NCI-H2227 treated with DMSO at 0.1 percent for 48 hours (cell line): ENCODE results near the gene TTC12.

Source experiments
- DNase-seq: peaks from one replicate; lab custom pipeline; 2025; lab: John Stamatoyannopoulos, UW

Gene TTC12

DNA sequence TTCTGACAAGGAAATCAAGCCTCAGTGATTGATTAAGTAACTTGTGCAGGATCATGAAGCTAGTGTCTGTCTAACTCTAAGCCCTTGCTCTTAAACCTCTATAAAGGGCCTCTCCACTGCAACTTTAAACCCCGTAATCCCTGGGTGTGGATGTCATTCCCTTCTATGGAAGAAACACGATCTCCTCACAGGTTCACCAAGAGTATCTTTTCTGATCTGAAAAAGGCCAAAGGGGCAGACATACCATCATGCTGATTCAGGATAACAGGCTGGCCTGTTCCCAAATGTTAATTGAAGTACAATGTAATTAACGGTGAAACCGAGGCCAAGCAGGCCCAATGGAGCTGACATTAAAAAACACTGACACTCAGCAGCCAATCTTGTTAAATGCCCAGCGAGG lies 17.1 kb downstream of the TTC12 start:
- DNase-seq, result no peak

DNA sequence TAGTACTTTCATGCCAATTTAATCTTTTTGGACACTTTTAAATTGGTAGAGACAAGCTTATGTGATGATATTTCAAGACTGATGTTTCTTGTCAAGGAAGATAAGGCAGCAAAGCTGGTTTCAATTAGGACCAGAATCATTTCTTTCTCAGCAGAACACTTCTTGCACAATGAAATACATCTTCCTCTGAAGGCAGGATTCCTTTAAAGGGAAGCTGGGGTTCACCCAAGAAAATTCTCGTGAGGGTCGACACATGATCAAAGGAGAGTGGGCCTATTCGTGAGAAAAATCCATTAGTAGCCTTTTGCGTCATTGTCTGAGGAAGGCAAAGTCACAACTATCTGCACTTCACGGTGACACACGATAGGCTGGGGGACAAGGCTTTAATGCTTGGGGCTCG lies 17.6 kb downstream of the TTC12 start:
- no peak for DNase-seq

DNA sequence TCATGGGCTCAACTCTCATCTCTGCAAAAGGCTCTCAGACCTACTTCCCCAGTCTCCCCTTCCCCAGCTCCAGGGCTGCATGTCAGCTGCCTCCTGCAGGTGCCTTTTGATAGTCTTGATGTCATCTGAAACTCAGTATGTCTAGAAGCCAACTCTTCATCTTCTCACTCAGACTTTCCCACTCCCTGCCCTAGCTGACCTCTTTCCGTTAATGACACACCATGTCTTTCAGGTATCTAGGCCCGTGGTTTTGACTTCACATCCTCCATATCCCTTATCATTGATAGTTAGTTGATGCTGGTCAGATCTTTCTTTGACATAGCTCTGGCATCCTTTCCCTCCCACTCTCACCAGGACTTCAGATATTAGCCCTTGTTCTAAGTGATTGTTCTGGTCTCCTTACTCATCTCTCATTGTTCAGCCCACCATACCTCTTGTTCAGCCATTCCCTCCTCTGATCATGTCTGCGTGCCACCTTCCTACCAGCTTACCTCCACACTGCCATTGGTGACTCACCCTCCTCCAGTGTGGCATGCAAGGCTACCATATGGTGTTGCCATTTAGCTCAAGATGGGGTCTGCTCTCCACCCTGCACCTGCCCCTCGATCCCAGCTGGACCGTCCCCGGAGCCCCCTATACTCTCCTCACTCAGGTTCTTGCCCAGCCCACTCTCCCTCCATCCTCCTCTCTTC lies 18.4 kb downstream of the TTC12 start:
- no peak for DNase-seq

GRCh38 chr11:113334183-113334582 lies 19.8 kb downstream of the TTC12 start:
- DNase-seq, result no peak

GRCh38 chr11:113338730-113339129 lies 24.3 kb downstream of the TTC12 start:
- no peak for DNase-seq

GRCh38 chr11:113339929-113340589 lies 25.7 kb downstream of the TTC12 start:
- no peak for DNase-seq

DNA sequence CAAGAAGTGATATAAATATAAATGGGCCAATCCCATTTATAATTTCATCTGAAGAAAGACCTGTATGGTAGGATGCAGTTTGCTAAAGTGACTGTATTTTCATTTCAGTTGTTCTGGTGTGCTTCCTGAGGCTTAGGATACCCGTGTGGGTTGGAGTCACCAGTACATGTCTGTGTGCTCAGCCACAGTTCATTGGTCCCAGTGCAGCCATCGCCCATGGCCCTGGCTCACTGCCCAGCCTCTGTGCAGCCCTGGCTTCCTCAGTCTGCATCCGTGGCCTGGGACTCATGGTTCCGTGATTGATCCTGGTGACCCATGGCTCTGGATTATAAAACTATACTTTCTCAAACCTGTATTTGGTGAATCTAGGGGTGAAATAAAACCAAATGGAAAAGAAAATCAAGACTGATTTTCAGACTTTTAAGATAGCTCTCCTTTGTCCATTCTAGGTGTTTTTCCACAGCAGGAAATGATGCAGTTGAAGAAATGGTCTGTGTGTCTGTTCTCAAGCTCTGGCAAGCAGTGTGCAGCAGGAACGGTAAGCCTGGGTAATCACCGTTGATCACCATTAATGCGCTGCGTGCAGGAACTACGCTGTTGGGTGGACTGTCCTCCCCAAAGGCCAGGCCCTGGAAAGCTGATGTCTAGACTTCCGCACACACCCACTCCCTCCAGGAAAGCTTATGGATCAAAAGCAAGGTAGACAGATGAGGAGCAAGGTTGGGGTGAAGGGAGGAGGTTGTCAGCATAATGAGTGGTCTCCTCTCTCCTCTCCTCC lies 27.2 kb downstream of the TTC12 start:
- no peak for DNase-seq

GRCh38 chr11:113345978-113346377 lies 31.6 kb downstream of the TTC12 start:
- no peak for DNase-seq

GRCh38 chr11:113349528-113349927 lies 35.1 kb downstream of the TTC12 start:
- no peak for DNase-seq

GRCh38 chr11:113350336-113351067 lies 36.1 kb downstream of the TTC12 start:
- no peak for DNase-seq

DNA sequence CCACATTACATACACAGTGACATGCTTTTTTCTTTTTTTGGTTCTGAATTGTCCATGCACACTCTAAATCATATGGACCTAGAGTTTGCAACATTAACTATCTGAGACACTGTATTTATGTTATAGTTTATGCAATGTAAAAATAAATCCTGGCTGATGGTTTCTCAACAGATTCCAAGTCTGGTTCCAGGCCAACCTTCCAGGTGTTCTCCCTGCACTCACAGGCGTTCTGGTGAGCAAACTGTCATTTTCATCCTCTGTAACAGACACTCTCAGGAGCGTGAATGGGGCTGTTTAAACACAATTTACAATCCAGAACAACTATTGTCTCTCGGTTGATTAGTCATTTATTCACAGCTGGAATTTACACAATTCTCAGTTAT lies 36.7 kb downstream of the TTC12 start:
- DNase-seq, result no peak

DNA sequence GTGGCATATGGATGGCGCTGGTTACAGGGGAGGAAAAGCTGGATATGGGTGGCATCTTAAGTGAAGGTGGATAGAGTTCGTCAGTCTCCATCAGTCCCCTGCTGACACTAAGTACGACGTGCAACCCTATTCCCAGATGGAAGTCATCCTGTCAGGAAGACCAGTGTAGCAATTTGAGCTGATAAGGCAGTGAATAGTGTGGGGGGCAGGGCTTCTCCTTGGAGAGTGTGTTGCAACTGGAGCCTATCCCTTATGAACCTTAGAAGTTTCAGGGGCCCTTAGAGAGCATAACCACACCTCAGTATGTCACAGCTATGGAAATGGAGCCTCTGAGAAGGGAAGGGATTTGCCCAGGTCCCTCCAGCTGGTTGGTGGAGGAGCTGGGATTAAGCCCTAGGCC lies 37.1 kb downstream of the TTC12 start:
- no peak for DNase-seq

GRCh38 chr11:113356203-113356602 lies 41.8 kb downstream of the TTC12 start:
- DNase-seq, result no peak

DNA sequence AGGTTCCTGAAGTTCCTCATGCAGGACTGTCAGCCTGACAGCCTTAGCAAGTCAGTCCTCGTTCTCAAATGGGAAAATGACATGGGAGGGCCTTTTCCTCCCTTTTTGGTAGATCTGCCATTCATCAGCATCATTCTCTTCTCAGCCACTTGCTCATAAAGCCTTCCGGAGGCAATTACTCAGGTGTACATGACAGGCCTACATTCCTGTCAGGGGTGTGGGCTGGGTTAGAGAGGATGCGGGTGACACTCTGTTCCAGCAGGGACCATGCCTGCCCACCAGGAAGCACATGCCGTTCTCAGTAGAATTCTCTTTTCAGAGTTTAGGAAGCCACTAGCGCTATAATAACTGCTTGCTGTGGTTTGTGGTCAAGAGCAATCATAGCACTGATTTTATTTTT lies 49.0 kb downstream of the TTC12 start:
- no peak for DNase-seq

DNA sequence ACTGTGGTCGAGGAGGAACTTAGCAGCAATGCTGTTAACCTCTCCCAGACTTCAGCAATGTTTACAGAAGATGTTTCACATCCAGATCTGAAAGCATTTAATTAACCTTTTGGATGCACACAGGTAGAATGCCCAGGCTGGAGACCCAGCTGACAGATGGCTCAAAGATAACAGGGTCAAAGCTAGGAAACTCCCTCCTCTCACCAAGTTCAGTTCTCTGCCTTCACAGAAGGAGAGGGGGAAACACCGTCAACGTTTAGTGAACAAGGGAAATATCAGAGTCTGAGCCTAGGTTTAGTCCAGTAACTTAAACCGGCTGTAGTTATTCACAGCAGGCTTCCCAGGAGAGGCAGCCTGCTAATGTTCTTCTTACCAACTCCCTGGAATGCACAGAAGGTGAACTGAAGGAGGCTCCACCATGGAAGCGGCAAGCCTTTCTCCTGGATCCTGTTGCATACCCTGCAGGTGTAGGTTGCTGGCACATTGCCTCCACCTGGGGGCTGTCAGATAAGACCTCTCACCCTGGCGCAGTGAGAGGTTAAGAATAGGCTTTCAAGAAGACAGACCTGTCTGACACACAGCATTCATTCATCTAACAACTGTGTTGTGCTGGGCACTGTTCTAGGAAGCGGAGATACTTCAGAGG lies 49.7 kb downstream of the TTC12 start:
- no peak for DNase-seq

DNA sequence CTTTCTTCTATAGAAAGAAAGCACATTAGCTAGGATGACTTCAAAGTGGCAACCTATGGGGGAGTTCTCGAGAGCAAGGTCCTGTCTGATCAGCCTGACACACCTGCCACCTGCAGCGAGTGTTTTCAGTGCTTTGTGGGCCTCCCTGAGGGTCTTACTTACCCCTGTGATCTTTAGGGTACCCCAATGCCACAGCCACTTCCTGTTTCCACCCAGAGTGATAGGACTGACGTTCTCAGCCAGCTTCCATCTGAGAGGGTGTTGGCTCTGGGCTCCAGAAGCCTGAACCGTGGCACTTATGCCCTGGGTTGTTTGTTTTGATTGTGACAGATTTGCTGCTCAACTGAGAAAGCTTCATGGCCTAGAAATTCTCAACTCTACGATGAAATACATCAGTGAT lies 51.5 kb downstream of the TTC12 start:
- no peak for DNase-seq

DNA sequence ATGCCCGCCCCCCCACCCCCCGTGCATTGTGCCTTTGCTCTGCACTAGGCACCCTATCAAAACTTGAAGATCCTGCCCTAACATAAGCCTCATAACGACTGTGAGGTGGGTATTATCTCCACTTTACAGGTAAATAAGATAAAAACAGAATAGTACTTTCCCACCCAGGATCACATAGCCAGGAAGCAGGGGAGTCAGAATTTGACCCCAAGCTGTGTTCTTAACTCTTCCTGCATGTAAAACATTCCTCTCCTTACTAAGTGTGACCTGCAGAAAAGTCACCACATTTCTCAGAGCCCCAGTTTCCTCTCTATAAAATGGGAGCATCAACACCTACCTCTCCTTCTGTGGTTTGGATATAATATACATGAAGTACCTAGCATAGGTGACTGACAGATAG lies 55.0 kb downstream of the TTC12 start:
- DNase-seq, result no peak

GRCh38 chr11:113370634-113371033 lies 56.3 kb downstream of the TTC12 start:
- no peak for DNase-seq

- DNase-seq, result no peak
These were observed 57.9 kb downstream of the TTC12 start for GRCh38 chr11:113372309-113372708.

DNA sequence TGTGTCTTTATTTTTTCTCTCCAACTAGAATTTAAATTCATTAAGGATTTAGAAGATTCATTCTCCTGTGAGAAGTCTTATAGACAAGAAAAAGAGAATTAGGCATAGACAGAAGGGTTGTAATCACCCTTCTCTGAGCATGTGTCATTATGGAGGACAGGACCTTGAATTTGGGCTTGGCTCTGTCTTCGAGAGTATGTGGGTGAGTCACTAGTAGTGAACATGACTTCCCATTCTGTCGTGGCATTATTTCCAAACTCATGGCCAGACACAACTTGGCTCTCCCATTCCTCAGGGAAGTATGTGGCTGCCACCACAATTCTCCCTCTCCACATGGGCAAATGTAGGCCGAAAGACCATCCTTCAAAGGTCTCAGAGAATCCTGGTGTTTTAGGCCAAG lies 58.9 kb downstream of the TTC12 start:
- no peak for DNase-seq

GRCh38 chr11:113373981-113374560 lies 59.7 kb downstream of the TTC12 start:
- no peak for DNase-seq

DNA sequence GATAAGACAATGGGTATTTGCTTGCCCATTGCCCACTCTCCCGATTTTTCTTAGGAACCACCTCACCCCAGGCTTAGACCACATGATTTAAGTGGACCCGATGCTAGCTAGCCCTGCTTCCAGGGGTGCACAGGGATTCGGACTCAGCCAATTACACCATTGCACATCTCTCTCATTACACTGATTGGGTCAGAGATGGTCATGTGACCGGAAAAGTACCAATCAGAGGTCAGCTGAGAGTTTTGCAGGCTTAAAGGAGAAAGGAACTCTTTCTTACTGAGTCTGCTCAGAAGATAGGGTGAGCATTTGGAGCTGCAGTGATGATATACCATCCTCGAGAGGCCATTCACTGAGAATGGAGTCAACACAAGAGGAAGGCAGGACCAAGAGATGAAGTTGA lies 61.0 kb downstream of the TTC12 start:
- DNase-seq, result no peak
